ENCODE results near the gene GMDS.
"Not testable (repeated sequence)": the region's sequence is repeated elsewhere in the genome, so short reads cannot be mapped to it uniquely, and the experiment has no call there.

Gene GMDS

GRCh38 chr6:1697688-1698351 is 547.6 kb downstream of the GMDS start:
- no peak overlapping the region for H3K27ac Mint-ChIP-seq
- ATAC-seq (replicated peaks): no peak
- no peaks in the 10 kb centered on the region for H3K36me3 Mint-ChIP-seq (ENCODE audit: insufficient read depth)
- no peaks in the 10 kb centered on the region for H3K4me1 Mint-ChIP-seq (ENCODE audit: low read depth in 2 of 2)
- H3K9me3 Mint-ChIP-seq: no peaks in the 10 kb centered on the region
- DNase-seq: no peak
- H3K4me3 Mint-ChIP-seq: no peak overlapping the region
- H3K27me3 Mint-ChIP-seq: no peaks in the 10 kb centered on the region

GRCh38 chr6:1696463-1696850 is 548.9 kb downstream of the GMDS start:
- Mint-ChIP-seq H3K36me3 (ENCODE audit: insufficient read depth) (no peaks in the 10 kb centered on the region), H3K4me1 (ENCODE audit: low read depth in 2 of 2) (no peaks in the 10 kb centered on the region), H3K27me3 (no peaks in the 10 kb centered on the region), H3K27ac (no peak overlapping the region), H3K9me3 (no peaks in the 10 kb centered on the region), H3K4me3 (no peak overlapping the region)
- no peak for ATAC-seq (replicated peaks)
- DNase-seq: no peak

GRCh38 chr6:1695546-1696462 is 549.6 kb downstream of the GMDS start:
- Mint-ChIP-seq H3K27ac (no peak overlapping the region), H3K4me1 (ENCODE audit: low read depth in 2 of 2) (no peaks in the 10 kb centered on the region)

GRCh38 chr6:1691828-1692227 is 553.6 kb downstream of the GMDS start:
- not testable (repeated sequence) for H3K9me3 Mint-ChIP-seq; DNase-seq; H3K4me3 Mint-ChIP-seq; H3K27ac Mint-ChIP-seq; H3K4me1 Mint-ChIP-seq (ENCODE audit: low read depth in 2 of 2); H3K36me3 Mint-ChIP-seq (ENCODE audit: insufficient read depth); H3K27me3 Mint-ChIP-seq; ATAC-seq (replicated peaks)

More at GRCh38 chr6:1695546-1696462, 549.6 kb downstream of the GMDS start:
- Mint-ChIP-seq H3K36me3 (ENCODE audit: insufficient read depth) (no peaks in the 10 kb centered on the region), H3K27me3 (no peaks in the 10 kb centered on the region), H3K9me3 (no peaks in the 10 kb centered on the region), H3K4me3 (no peak overlapping the region)
- DNase-seq (no peak), ATAC-seq (replicated peaks) (no peak)

- ATAC-seq (replicated peaks); H3K27ac Mint-ChIP-seq; H3K4me3 Mint-ChIP-seq; H3K9me3 Mint-ChIP-seq; H3K4me1 Mint-ChIP-seq (ENCODE audit: low read depth in 2 of 2); DNase-seq; H3K27me3 Mint-ChIP-seq; H3K36me3 Mint-ChIP-seq (ENCODE audit: insufficient read depth): not testable (repeated sequence)
These were observed 554.7 kb downstream of the GMDS start for GRCh38 chr6:1690656-1691055.

GRCh38 chr6:1689141-1689540 is 556.3 kb downstream of the GMDS start:
- Mint-ChIP-seq H3K4me1 (ENCODE audit: low read depth in 2 of 2) (no peaks in the 10 kb centered on the region), H3K27me3 (no peaks in the 10 kb centered on the region), H3K36me3 (ENCODE audit: insufficient read depth) (no peaks in the 10 kb centered on the region), H3K4me3 (no peak overlapping the region), H3K9me3 (no peaks in the 10 kb centered on the region), H3K27ac (no peak overlapping the region)
- ATAC-seq (replicated peaks): no peak
- DNase-seq: no peak

GRCh38 chr6:1688396-1688795 is 557.0 kb downstream of the GMDS start:
- ATAC-seq (replicated peaks): no peak
- no peaks in the 10 kb centered on the region for H3K4me1 Mint-ChIP-seq (ENCODE audit: low read depth in 2 of 2)
- H3K27me3 Mint-ChIP-seq: no peaks in the 10 kb centered on the region
- no peak overlapping the region for H3K4me3 Mint-ChIP-seq
- no peaks in the 10 kb centered on the region for H3K9me3 Mint-ChIP-seq
- no peak overlapping the region for H3K27ac Mint-ChIP-seq
- no peaks in the 10 kb centered on the region for H3K36me3 Mint-ChIP-seq (ENCODE audit: insufficient read depth)
- DNase-seq: no peak

GRCh38 chr6:1687402-1687801 is 558.0 kb downstream of the GMDS start:
- ATAC-seq (replicated peaks): no peak
- H3K4me3 Mint-ChIP-seq: no peak overlapping the region
- H3K4me1 Mint-ChIP-seq (ENCODE audit: low read depth in 2 of 2): no peaks in the 10 kb centered on the region
- H3K27ac Mint-ChIP-seq: no peak overlapping the region
- no peaks in the 10 kb centered on the region for H3K27me3 Mint-ChIP-seq
- no peak for DNase-seq
- H3K9me3 Mint-ChIP-seq: no peaks in the 10 kb centered on the region
- no peaks in the 10 kb centered on the region for H3K36me3 Mint-ChIP-seq (ENCODE audit: insufficient read depth)

GRCh38 chr6:1686117-1687098 is 559.0 kb downstream of the GMDS start:
- Mint-ChIP-seq H3K27ac (no peak overlapping the region), H3K4me3 (no peak overlapping the region), H3K27me3 (no peaks in the 10 kb centered on the region), H3K9me3 (no peaks in the 10 kb centered on the region), H3K4me1 (ENCODE audit: low read depth in 2 of 2) (no peaks in the 10 kb centered on the region), H3K36me3 (ENCODE audit: insufficient read depth) (no peaks in the 10 kb centered on the region)
- no peak for DNase-seq
- no peak for ATAC-seq (replicated peaks)

GRCh38 chr6:1679688-1680068 is 565.7 kb downstream of the GMDS start:
- DNase-seq (no peak), ATAC-seq (replicated peaks) (no peak)
- Mint-ChIP-seq H3K27ac (no peak overlapping the region), H3K9me3 (no peaks in the 10 kb centered on the region), H3K4me3 (no peak overlapping the region), H3K27me3 (no peaks in the 10 kb centered on the region), H3K4me1 (ENCODE audit: low read depth in 2 of 2) (no peaks in the 10 kb centered on the region), H3K36me3 (ENCODE audit: insufficient read depth) (no peaks in the 10 kb centered on the region)

GRCh38 chr6:1679031-1679687 is 566.2 kb downstream of the GMDS start:
- H3K36me3 Mint-ChIP-seq (ENCODE audit: insufficient read depth): no peaks in the 10 kb centered on the region
- ATAC-seq (replicated peaks) (no peak), DNase-seq (no peak)
- H3K27me3 Mint-ChIP-seq: no peaks in the 10 kb centered on the region
- H3K4me3 Mint-ChIP-seq: no peak overlapping the region
- no peaks in the 10 kb centered on the region for H3K4me1 Mint-ChIP-seq (ENCODE audit: low read depth in 2 of 2)
- no peak overlapping the region for H3K27ac Mint-ChIP-seq
- no peaks in the 10 kb centered on the region for H3K9me3 Mint-ChIP-seq

GRCh38 chr6:1678201-1678600 is 567.2 kb downstream of the GMDS start:
- Mint-ChIP-seq H3K4me3 (no peak overlapping the region), H3K9me3 (no peaks in the 10 kb centered on the region), H3K27me3 (no peaks in the 10 kb centered on the region), H3K27ac (no peak overlapping the region), H3K4me1 (ENCODE audit: low read depth in 2 of 2) (no peaks in the 10 kb centered on the region), H3K36me3 (ENCODE audit: insufficient read depth) (no peaks in the 10 kb centered on the region)
- ATAC-seq (replicated peaks) (no peak), DNase-seq (no peak)

GRCh38 chr6:1672379-1672778 is 573.0 kb downstream of the GMDS start:
- no peaks in the 10 kb centered on the region for H3K27me3 Mint-ChIP-seq
- H3K27ac Mint-ChIP-seq: no peak overlapping the region
- H3K36me3 Mint-ChIP-seq (ENCODE audit: insufficient read depth): peaks cover 3% of the 10 kb centered on the region
- no peaks in the 10 kb centered on the region for H3K9me3 Mint-ChIP-seq
- no peak overlapping the region for H3K4me3 Mint-ChIP-seq
- H3K4me1 Mint-ChIP-seq (ENCODE audit: low read depth in 2 of 2): no peaks in the 10 kb centered on the region
- ATAC-seq (replicated peaks) (no peak), DNase-seq (no peak)
